Activated CD4-positive, alpha-beta T cell treated with anti-CD3 and anti-CD28 coated beads, Interleukin-2, amount 50 U/mL, for 48 hours (primary cell): ENCODE data around the gene KIF3A.

ENCODE experiments used
- DNase-seq, 2 experiments: peaks; one replicate each; pipeline ENCODE4 v3.0.0-alpha.2; 2020

The KIF3A gene

DNA sequence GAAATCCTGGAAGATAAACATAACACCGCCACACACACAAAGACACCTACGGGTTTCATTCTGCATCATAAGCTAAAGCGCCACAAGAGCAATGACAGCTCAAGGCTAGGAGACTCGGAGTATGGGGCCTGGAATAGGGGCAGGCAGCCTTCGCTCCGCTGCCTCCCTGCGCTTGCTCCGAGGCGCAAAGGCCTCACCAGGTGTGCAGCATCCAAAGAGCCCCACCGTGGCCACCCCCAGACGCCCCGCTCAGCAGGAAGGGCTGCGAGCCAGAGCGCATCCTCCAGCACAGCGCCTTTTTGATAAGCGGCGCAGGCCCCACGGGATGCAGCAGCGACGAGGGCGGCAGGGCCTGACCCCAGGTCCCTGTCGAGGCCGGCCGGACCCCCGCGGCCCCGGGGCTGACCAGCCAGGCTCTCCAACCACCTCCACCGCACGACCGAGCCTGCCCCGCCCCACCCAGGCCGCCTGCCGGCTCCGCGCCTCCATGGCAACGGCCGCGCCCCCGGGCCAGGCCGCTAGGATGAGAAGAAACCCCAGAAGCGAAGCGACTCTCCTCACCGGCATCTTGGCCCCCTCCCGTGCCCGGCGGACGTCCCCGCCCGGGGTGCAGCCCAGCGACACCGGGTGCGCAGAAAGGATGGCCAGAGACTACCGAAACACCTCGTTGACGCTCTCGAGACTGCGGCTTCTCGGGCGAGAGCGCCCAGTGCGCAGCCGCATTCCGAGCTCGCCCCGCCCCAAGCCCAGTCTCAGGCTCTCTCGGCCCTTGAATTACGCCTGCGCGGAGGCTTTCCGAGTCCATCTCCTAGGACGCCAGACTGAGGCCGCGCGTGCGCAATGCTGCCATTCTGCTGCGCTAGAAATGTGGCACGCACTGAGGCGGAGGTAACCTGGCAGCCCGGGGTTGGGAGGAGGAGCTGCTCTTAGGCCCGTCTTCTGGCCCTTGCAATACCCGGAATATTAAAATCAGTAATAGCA lies at the start of gene KIF3A:
Gene KIF3A, minus strand, starts transcription at position 694 of the 981 bp plus-strand sequence. Its CDS starts 127 bp downstream, at position 567.
- peak; percentile 99 for DNase-seq

DNA sequence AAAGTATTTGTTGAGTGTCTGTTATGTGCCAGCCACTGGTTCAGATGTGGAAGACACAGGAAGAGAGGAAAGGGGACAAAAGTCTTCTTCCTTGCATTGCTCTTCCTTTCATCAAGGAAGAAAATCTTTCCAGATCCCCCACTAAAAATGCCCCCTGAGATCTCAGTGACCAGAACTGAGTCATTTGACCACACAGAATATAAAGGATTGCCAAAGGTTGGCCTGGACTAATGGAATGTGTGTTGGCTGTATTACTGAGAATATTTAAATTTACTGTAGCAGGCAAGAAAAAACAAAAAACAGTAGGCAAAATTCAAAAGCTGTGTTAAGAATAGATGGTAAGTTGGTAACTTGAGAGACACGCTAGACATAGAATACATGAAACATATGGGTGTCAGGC lies 49.7 kb upstream of the KIF3A start:
- DNase-seq, result no peak

DNA sequence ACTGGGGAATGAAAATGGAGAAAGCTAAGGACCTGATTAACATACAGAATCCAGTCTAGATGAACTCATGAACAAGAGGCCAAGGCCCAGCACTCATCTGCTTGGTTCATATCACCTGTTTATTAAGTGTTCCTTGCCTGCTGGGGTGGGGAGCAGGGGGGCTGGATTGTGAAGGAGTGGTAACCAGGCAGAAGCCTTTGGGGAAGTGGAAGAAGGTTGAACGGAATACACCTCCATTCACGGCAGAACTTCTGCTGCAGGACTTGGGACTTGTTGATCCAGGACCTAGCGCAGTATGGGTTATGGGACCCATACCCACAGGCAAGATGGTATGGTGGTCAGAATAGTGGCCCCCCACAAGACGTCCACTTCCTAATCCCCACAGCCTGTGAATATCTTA lies 48.5 kb upstream of the KIF3A start:
- no peak for DNase-seq

DNA sequence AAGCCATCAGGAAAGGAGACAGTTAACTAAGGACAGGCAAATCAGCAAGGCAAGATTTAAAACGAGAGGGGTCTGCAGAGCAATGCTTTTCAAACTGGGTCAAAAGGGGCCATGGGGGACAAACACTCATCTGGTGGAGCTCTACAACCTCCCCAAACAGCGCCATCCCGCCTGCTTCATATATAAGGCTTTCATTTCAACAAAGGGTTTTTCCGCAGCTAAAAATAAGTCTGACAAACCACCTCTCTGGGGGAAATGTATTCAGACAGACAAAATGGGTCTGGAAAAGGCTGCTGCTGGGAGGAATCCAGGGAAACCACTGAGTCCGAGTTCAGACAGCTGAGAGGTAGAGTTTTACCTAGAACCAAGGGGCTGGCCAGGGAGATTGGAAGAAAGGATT lies 48.0 kb upstream of the KIF3A start:
- DNase-seq, result no peak

DNA sequence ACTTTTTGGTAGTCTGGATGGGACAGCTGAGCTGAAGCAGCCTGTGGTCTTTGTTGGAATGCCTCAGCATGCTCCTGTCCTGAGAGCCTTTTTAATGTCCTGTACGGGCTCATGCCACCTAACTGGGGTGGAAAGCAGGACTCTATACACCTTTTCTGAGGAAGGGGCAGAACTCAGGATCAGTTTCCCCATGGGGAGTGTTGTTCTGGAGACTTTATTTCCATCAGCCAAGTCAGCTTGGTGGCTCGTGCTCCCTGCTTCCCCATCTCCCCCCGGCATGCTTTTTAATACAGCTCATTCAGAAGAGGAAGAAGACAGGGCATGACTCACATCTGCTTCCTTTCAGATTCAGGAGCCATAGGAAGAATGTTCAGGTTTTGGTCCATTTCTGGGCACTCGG lies 44.8 kb upstream of the KIF3A start:
- no peak for DNase-seq

DNA sequence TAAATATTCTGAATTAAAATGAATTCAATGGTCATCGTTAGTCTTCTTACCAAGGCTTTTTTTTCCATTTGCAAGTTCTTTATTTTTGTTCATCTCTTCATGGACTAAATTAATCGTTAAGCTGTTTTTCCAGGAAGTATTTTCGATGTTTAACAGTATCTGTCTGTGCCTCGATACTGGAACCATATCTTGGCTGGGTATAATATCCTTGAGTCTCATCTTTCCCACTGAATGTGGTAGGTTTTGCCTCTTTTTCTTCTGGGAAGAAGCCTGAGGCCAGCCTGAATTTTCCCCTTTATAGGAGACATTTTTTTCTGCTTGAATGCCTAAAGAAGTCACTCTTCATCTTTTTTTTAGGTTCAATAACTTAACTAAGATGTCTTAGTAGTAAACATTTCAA lies 43.7 kb upstream of the KIF3A start:
- DNase-seq, result no peak

DNA sequence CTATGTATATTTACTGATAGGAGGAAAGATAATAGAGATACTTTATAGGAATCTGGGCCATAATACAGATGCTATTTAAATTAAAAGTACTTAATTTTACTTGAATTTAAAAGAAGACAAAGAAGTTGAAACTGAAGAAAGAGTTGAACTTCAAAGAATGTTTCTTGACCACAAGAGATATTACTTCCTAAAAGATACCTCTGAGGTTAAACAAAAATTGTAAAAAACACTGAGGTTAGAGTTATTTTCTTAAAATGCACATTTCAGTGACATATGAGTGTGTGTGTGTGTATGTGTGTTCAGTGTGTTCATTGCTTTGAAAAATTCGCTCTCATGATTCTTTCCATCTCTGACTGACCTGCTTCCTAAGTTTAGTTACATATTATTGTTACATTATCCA lies 43.2 kb upstream of the KIF3A start:
- no peak for DNase-seq

DNA sequence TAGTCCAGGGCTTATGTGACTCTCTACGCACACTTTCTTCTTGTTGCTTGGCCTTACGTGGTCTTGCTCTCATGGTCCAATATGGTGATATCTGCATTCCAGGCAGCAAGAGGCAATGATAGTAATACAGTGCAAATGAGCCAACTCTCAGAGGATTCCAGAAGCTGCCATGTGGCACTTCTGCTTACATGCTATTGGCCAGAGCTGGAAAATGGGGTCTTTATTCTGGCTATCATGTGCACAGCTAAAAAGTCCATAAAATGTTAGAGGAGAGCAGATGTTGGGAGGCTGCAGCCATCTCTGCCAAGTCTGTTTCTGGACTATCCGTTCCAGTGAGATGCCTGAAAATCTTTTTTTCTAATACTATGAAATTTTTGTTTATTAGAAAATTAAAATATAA lies 42.6 kb upstream of the KIF3A start:
- DNase-seq, result no peak

DNA sequence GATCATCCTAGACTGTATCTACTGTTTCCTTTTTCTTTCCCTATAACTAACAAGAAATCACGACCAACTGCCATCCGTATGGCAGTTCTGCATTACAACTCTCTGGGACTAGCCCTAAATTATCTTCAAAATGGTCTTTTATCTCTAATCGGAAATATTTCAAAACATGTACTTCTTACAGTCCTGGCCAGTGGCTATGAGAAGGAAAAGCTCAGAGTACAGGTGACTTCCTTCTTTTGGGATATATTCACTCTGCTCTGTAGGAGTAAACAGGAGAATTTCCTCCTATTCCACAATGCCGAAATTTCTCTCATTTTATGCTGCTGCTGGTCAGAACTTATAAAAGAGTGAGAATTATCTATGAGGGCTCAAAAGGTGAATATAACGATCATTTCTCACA lies 41.5 kb upstream of the KIF3A start:
- no peak for DNase-seq

DNA sequence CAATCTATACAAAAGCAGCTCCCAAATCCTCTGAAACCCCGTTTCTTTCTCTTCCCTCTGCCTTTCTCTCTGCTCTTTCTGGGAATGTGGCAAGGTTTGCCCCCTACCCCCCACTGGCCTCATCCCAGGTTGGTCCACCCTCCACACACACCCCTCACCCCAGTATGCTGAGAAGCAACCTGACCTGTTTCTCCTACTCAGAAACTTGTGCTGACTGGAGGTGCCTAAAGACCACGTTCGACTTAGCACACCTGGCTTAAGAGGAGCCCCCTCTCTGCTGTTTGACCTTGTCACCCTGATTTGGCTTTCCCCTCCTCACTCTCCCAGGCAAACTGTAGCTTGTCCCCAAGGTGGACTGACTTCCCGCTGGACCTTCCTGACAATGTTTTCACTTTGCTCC lies 40.8 kb upstream of the KIF3A start:
- DNase-seq, result no peak

DNA sequence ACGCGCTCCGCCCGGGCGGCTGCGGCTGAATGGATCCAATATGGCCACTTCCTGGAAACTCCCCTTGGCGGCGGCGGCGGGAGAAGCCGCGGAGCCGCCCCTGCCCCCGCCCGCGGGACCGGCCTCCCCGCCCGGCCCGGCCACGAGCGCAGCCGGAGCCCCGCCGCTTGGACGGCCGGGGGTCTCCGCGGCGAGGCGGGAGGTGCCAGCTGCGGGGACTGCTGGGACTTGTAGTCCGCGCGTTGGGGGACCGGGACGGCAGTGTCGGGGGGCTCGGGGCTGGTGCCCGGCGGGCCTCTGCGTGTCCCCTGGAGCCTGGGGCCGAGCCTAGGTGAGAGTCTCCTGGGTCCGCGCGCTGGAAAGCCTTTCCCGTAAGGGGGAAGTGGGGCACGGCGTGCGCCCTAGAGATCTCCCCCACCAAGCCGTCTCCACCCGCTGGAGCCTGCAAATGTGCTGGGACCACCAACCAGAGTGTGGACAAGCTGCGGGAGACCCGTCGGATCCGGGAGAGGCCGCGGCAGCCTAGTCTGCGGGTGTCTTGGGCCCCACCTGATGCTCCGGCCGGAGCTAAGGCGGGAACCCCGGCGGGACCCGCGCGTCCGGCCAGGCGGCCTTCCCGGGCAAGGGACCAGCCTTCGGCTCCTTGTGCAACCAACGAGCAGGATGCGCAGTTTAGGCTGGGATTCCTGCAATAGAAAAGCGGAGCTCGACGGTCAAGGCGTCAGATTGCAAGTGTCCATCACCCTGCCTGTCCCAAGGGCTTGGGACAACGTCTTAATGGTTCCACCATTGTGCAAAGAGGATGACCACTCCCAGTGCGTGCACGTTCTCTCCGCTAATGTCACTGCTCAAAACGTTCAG lies 40.1 kb upstream of the KIF3A start, which contains the start of gene SEPTIN8:
Gene SEPTIN8, minus strand, starts transcription at position 31 of the 861 bp plus-strand sequence. CDS start 102 bp downstream, outside the sequence.
- DNase-seq, result peak; percentile 55 to 57

DNA sequence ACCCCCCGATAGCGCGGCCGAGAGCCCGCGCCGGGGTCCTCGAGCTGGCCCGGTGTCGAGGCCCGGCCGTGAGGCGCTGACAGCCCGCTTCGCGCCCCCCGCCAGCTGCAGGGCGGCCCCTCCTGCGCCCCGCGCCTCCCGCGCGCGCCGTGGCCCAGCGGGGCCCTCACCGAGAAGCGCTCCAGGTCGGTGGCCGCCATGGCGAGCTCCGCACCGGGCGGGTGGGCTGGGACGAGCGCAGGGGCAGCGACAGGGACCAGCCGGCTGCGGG lies 39.5 kb upstream of the KIF3A start:
- no peak for DNase-seq

DNA sequence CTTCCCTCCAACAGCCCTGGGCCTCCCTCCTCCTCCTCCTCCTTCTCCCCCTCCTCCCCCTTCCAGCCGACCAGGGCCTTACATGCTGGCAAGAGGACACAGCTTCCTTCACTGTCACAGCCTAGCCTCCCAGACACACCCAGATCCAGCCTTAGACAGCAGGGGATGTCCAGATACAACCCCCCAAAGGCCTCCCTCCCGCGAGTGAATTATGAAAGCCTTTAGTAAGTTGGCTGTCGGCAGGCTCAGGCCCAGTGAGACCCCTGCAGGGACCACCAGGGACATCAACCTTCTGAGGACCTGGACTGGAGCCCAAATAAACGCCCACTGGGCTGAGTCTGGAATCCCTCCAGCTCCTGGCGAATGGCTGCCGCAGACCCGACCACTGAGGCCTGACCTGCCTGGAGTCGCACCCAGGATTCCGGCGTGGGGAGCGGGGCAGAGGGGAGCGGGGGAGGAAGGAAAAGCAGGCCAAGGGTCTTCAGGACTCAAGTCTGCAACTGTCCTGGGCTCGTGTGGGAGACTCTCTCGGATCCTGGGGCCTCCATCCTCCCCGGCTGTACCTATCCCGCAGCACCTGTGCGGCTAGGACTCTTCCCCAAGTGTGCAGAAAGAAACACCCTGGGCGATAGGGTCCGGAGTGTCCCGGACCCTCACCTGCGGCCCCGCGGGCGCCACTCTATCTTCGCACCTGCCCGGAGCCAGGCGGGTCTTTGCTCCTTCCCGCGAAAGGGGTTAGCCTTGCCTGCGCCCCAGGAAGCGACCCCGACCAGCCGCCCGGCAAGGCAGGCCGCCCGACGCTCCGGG lies 39.0 kb upstream of the KIF3A start:
- DNase-seq, result peak in 1 of 2 experiments; percentile 16

DNA sequence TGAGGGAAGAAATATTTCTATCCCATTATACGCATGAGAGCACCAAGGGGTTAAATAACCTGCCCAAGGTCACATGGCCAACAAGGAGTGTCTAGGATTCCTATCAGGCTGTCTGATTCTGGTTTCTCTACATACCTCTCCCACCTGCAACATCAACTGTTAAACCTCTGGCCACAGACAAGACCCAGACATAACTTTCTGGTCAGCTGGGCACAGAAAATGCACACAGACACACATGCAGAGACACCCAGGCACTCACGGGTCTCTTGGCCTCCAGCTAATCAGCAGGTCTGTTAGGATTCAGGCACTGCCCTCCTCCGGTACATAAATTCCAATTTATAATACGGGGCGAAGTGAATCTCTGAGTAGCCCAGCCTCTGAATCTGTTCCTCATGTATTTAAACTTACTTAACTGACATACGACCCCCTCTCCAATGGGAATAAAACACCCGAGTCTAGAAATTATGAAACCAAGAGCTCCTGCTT lies 38.2 kb upstream of the KIF3A start:
- no peak for DNase-seq

DNA sequence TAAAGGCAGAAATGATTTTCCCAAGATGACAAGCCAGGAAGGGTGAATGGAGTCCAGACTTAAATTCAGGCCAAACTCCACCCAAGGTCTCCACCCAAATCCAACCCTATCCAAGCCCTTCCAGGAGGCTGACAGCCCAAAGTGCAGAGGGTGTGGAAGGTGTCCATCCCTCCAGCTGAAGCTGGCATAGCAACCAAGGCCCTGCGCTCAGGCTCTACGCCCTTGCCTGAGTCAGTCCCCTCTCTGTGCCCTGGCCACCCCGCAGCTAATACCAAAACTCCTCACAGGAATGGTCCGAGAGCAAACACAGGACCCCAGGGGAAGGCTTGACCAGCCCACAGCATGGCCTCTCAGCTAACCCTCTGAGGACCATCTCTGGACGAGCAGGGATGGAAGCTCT lies 37.5 kb upstream of the KIF3A start:
- no peak for DNase-seq

DNA sequence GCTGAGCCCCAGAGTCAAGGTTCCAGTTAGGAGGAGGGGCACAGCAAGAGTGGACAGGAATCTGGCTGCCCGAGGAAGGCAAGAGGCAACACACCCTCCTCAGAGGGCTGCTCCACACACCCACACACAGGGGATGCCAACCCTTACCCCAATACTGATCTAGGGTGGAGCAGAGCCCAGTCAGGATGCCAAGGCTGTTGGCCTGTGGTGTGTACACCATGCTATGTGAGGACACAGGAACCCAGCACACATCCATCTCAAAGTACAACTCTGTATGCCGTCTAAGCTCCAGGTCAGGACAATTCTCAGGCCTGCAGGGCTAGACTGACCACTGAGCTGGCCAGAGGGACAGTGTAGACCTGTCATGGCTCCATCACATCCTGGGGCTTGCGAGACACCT lies 37.1 kb upstream of the KIF3A start:
- DNase-seq, result no peak

DNA sequence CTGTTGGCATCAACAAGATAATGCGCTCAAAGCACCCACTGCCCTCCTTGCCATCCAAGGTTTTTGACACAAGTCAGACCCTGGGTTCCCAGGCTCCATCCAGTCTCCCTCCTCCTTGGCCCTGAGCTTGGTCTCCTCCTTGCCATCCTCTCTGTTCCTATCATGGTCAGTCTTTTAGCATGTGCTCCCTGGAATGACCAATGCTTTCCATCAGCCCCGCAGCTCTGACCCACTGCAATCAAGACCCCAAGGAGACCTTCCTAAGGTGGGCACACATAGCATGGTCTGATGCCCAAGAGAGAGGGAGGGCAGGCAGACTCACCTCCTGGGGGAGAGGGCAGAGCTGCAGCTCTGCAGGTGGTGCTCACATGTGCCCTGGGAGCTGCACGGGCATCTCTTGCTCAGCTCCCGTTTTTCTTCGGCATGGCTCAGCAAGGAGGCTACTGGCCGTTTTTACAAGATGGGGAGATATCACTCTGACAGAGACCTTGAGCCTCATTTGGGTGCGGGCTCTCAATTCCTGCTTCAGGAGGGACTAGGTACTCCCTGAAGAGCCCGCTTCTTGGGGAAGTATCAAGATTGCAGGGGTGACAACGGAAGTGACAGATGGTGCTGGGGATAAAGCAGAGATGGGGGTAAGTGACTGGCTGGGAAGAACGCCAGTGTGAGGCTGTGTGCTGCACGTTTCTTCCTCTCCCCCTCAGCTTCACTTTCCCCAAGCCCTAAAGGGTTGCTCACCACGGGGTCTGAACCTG lies 36.4 kb upstream of the KIF3A start:
- DNase-seq, result no peak

DNA sequence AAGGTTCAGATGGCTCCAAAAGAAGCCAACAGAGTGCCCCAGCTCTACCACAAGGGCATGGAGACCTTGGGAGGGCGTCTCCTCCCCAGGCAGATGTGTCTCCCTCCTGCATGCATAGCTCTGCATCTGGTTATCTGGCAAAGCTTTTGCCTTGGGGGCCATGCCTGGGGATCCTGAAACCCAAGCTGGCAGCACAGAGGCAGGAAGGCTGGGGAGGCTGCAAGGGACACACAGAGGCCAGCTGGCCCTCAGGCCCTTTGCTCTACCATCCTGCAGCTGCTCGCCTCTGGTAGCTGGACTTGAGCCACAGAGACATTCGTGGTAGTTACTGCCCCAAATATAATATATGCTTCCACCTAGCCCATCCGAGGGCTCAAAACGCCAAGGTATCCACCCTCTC lies 35.8 kb upstream of the KIF3A start:
- no peak for DNase-seq

DNA sequence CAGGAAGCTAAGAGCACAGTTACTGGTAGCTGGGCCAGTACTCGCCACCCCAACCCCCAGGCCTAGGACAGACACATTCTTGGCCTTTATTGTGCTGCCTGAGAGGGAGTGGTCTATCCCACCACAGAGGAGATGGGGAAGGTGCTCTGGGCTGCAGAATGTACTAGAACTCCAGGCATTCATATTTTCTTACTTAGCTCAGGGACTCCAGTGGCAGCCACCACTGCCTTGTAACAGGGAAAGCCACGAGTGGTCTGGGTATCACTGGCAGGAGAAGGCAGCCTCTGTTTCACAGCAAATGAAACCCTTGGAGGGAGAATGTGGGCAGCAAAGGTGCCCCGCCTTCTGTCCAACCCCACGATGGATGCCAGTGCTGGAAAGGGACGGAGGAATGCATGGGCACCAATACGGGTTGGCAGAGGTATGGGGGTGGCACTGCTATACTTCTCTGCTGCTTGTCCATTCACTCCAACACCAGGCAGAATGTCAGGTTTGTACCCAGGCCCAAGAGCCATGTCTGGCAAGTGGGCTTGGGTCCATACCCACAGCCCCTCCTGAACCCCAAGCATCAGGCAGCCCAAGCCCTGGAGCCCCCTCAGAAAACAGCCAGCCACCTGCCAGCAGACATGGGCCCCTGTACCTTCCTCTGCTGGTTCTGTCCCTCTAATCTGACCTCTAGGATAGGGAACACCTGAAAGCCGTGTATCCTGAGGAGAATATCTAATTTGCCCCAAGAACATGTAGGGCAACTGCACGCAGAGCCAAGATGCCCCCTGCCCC lies 35.1 kb upstream of the KIF3A start:
- no peak for DNase-seq

DNA sequence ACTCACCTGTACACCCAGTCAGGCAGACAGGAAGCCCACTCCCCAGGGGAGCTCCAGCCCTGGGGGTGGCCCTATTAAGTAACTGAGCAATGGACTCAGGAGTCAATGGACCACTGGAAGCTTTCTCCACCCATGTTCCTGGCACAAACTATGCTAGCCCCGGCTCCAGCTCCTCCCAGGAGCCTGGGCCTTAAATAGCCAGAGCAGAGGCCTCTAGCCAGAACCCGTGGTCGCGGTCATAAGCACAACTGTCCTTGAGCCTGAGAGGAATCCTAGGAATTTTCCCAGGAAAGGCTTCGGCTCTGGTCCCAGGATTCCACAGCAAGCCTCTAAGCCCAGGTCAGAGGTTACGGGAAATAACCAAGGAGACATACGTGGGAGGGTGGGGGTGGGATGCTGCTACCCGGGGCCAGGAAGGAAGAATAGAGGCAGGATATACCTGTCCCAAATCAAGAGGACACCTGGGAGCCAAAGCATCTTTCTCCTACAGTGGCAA lies 34.2 kb upstream of the KIF3A start:
- DNase-seq, result no peak
